ENCODE measurements around the gene LRRC23.
A peak's percentile ranks its signal among the peaks of the same experiment; 100 is the strongest.

LRRC23 gene

GRCh38 chr12:6943722-6944380 lies 39.2 kb downstream of the LRRC23 start, which contains the start of the genes C12orf57 and RNU7-1:
C12orf57 (plus strand) TSS chr12:6944022; CDS start chr12:6944122, 100 bp downstream.
RNU7-1 (plus strand) TSS chr12:6943816.
- peak in 1 of 2 donors; percentile 70 for DNase-seq (ENCODE audit: low read depth in 2 of 2)

- peak; percentile 74 to 84 for DNase-seq (ENCODE audit: low read depth in 2 of 2)
These were observed 40.0 kb downstream of the LRRC23 start for GRCh38 chr12:6944381-6945186.

- no peak for DNase-seq (ENCODE audit: low read depth in 2 of 2)
These were observed 41.0 kb downstream of the LRRC23 start for GRCh38 chr12:6945613-6946012.

GRCh38 chr12:6946033-6946919 lies 41.7 kb downstream of the LRRC23 start:
- DNase-seq (ENCODE audit: low read depth in 2 of 2) = no peak

GRCh38 chr12:6946920-6947374 lies 42.3 kb downstream of the LRRC23 start:
- no peak for DNase-seq (ENCODE audit: low read depth in 2 of 2)

GRCh38 chr12:6947615-6948014 lies 43.0 kb downstream of the LRRC23 start:
- no peak for DNase-seq (ENCODE audit: low read depth in 2 of 2)

GRCh38 chr12:6948873-6949594 lies 44.4 kb downstream of the LRRC23 start:
- no peak for DNase-seq (ENCODE audit: low read depth in 2 of 2)

- DNase-seq (ENCODE audit: low read depth in 2 of 2) = no peak
These were observed 45.8 kb downstream of the LRRC23 start for GRCh38 chr12:6950401-6950801.

GRCh38 chr12:6950811-6951540 lies 46.4 kb downstream of the LRRC23 start, which contains the start of gene PTPN6:
PTPN6 (plus strand) TSS chr12:6951356; CDS start chr12:6951513, 157 bp downstream.
- DNase-seq (ENCODE audit: low read depth in 2 of 2) = no peak

- no peak for DNase-seq (ENCODE audit: low read depth in 2 of 2)
These were observed 47.0 kb downstream of the LRRC23 start for GRCh38 chr12:6951551-6952120.

GRCh38 chr12:6952121-6952862 lies 47.7 kb downstream of the LRRC23 start:
- no peak for DNase-seq (ENCODE audit: low read depth in 2 of 2)

GRCh38 chr12:6952863-6953441 lies 48.3 kb downstream of the LRRC23 start:
- DNase-seq (ENCODE audit: low read depth in 2 of 2) = no peak

- DNase-seq (ENCODE audit: low read depth in 2 of 2) = peak in 1 of 2 donors; percentile 79
These were observed 49.1 kb downstream of the LRRC23 start for GRCh38 chr12:6953442-6954315.

- no peak for DNase-seq (ENCODE audit: low read depth in 2 of 2)
These were observed 49.9 kb downstream of the LRRC23 start for GRCh38 chr12:6954316-6955107.

- DNase-seq (ENCODE audit: low read depth in 2 of 2) = no peak
These were observed 50.7 kb downstream of the LRRC23 start for GRCh38 chr12:6955108-6956020.

All from stimulated activated CD8-positive, alpha-beta memory T cell treated with anti-CD3 and anti-CD28 coated beads, Interleukin-2, amount 100 ng/mL, for 48 hours (primary cell).